Measurements from ENCODE around the gene UBD. TPM values are rescaled to one million over a fixed set of nuclear protein-coding genes. Genes with fewer than 3 reads are reported as not detected.

The UBD gene
- total and polyA plus RNA-seq, 2 of the 13 experiments (the other 11 are each of a cell fraction or from before 2014, with no cell fraction given) = 13.9 to 172 TPM

- ATAC-seq (no peak), FAIRE-seq (no peak), DNase-seq (ENCODE audit: low spot score) (no peak)
- in situ Hi-C loops (cut with HindIII; ENCODE audit: extremely low pct_ligation_motif_present, low pct_unique_long_range_greater_than_20kb) (loop anchor here (25.0 kb wide), 2 partner anchors 531 to 756 kb away; no protein-coding TSS in a partner anchor), intact Hi-C loops (cut with micrococcal nuclease; ENCODE audit: unreplicated experiment) (no loop called here)
- BruUV-seq (replicated peaks) = no TSS peak
- 0% methylated on average over 3 of the region's 4 CpGs for WGBS (ENCODE audit: low lambda C conversion rate)
- Histone ChIP-seq H3K4me3 (replicated peaks in 1 of 3; ENCODE audit: insufficient read depth in 1 of 3, low read depth in 2 of 3, low read length in 3 of 3) (no peak overlapping the region), H3K9ac (ENCODE audit: insufficient read depth, low read depth, low read length) (no peak overlapping the region), H3K79me2 (ENCODE audit: insufficient read depth, low read length) (no peaks in the 10 kb centered on the region), H2AFZ (ENCODE audit: low read length) (no peak overlapping the region), H3K4me1 (ENCODE audit: insufficient read depth, low read length) (no peaks in the 10 kb centered on the region), H3K4me2 (ENCODE audit: low read depth, low read length) (no peak overlapping the region), H3K9me3 (ENCODE audit: low read length) (no peaks in the 10 kb centered on the region), H3K36me3 (replicated peaks in 1 of 2; ENCODE audit: control insufficient read depth in 1 of 2, insufficient read depth in 2 of 2, low read length in 2 of 2) (no peaks in the 10 kb centered on the region), H3K27me3 (ENCODE audit: control insufficient read depth in 1 of 2, insufficient read depth in 2 of 2, low read length in 2 of 2) (peaks cover 0 to 7% of the 10 kb centered on the region in 2 experiments; a peak in 2 of 5 replicates), H3K27ac (ENCODE audit: extremely low read length, insufficient read depth, low read length) (no peak overlapping the region), H4K20me1 (ENCODE audit: insufficient read depth, low read length) (no peaks in the 10 kb centered on the region)
- TF ChIP-seq ZNF431 (CRISPR knock-in tag; IDR thresholded peaks at IDR 0.05; ENCODE audit: borderline replicate concordance, low read depth) (no peak), ARNT (IDR thresholded peaks at IDR 0.05) (no peak), HBP1 (CRISPR knock-in tag; IDR thresholded peaks at IDR 0.05; ENCODE audit: low read depth) (no peak), ATF7 (IDR thresholded peaks at IDR 0.05) (no peak), ATF7 (CRISPR knock-in tag; IDR thresholded peaks at IDR 0.05) (no peak)
- ChIA-PET CTCF (ENCODE audit: low intra/inter-chr PET ratio, low total read pairs) (no interaction called here), POLR2A (no interaction called here)
Observed at GRCh38 chr6:29593199-29593855, 33.8 kb upstream of the UBD start.

GRCh38 chr6:29591677-29592076, 32.1 kb upstream of the UBD start:
- WGBS (ENCODE audit: low lambda C conversion rate) = 4% methylated on average over 2 of the region's 2 CpGs
- Histone ChIP-seq H3K9ac (ENCODE audit: insufficient read depth, low read depth, low read length) (no peak overlapping the region), H4K20me1 (ENCODE audit: insufficient read depth, low read length) (no peaks in the 10 kb centered on the region), H3K36me3 (replicated peaks in 1 of 2; ENCODE audit: control insufficient read depth in 1 of 2, insufficient read depth in 2 of 2, low read length in 2 of 2) (no peaks in the 10 kb centered on the region), H2AFZ (ENCODE audit: low read length) (no peak overlapping the region), H3K4me3 (replicated peaks in 1 of 3; ENCODE audit: insufficient read depth in 1 of 3, low read depth in 2 of 3, low read length in 3 of 3) (no peak overlapping the region), H3K79me2 (ENCODE audit: insufficient read depth, low read length) (no peaks in the 10 kb centered on the region), H3K9me3 (ENCODE audit: low read length) (no peaks in the 10 kb centered on the region), H3K4me2 (ENCODE audit: low read depth, low read length) (no peak overlapping the region), H3K27ac (ENCODE audit: extremely low read length, insufficient read depth, low read length) (no peak overlapping the region), H3K4me1 (ENCODE audit: insufficient read depth, low read length) (no peaks in the 10 kb centered on the region), H3K27me3 (ENCODE audit: control insufficient read depth in 1 of 2, insufficient read depth in 2 of 2, low read length in 2 of 2) (peaks cover 0 to 7% of the 10 kb centered on the region in 2 experiments; a peak in 2 of 5 replicates)
- FAIRE-seq = no peak
- CTCF ChIA-PET (ENCODE audit: low intra/inter-chr PET ratio, low total read pairs) = no interaction called here
- in situ Hi-C loops (cut with HindIII; ENCODE audit: extremely low pct_ligation_motif_present, low pct_unique_long_range_greater_than_20kb) = loop anchor here (25.0 kb wide), 2 partner anchors 529 to 754 kb away; no protein-coding TSS in a partner anchor
- intact Hi-C loops (cut with micrococcal nuclease; ENCODE audit: unreplicated experiment) = no loop called here
- ATAC-seq = no peak
- TF ChIP-seq FOXK1 (CRISPR knock-in tag; IDR thresholded peaks at IDR 0.05; ENCODE audit: borderline replicate concordance, low read depth) = no peak
- no peak for TF ChIP-seq ZNF124 (CRISPR knock-in tag; IDR thresholded peaks at IDR 0.05)
- TF ChIP-seq MAFK (conservative IDR thresholded peaks at IDR 0.05 in 1 of 2, IDR thresholded peaks at IDR 0.05 in 1 of 2; ENCODE audit: low read length in 2 of 2) = peak; percentile 87 to 93
- no peak for TF ChIP-seq ZNF605 (CRISPR knock-in tag; IDR thresholded peaks at IDR 0.05)
- TF ChIP-seq MAFF (IDR thresholded peaks at IDR 0.05; ENCODE audit: low read depth, low read length) = peak; percentile 89
- BruUV-seq (replicated peaks) = no TSS peak
- no peak for DNase-seq (ENCODE audit: low spot score)
- POLR2A ChIA-PET = no interaction called here

All from HepG2 (cell line).